OCI-LY1 (cell line): ENCODE measurements around the gene MACROD1.

Experiments used
- CTCF ChIP-seq: fragments of 200-600 bp; sonication (generic), shearing (Covaris generic); IDR thresholded peaks from 2 replicates; pipeline ENCODE4 v1.5.1; 2017; ENCODE audit warnings: mild to moderate bottlenecking, antibody characterized with exemption, low read length, moderate library complexity, mixed read lengths
- EZH2 ChIP-seq: fragments of 200-600 bp; sonication (generic), shearing (Covaris generic); IDR thresholded peaks from 2 replicates; pipeline ENCODE4 v1.8.0; 2017; ENCODE audit warnings: borderline replicate concordance, mixed run types, mild to moderate bottlenecking, antibody characterized with exemption, low read length, moderate library complexity, mixed read lengths

GRCh38 chr11:64132191-64132771, 33.6 kb downstream of the MACROD1 start:
- no peak for TF ChIP-seq EZH2
- no peak for TF ChIP-seq CTCF
